Nephron (organoid): ENCODE data around the gene RNF181.

ENCODE experiments used
- H3K27ac Mint-ChIP-seq, 3 experiments: 2 replicates each; pipeline ENCODE4 v1.8.0; 2020; ENCODE audit warnings: mixed read lengths in 3 of 3, mild to moderate bottlenecking in 2 of 3, moderate library complexity in 1 of 3
- H3K27me3 Mint-ChIP-seq: 2 replicates; pipeline ENCODE4 v1.8.0; 2021; ENCODE audit warnings: low read depth, mild to moderate bottlenecking, moderate library complexity, mixed read lengths
- H3K36me3 Mint-ChIP-seq: 2 replicates; pipeline ENCODE4 v1.8.0; 2020; ENCODE audit warnings: low read depth, mixed read lengths
- H3K4me1 Mint-ChIP-seq: 2 replicates; pipeline ENCODE4 v1.8.0; 2020; ENCODE audit warnings: mixed read lengths
- H3K4me3 Mint-ChIP-seq, 3 experiments: 2 replicates each; pipeline ENCODE4 v1.8.0; 2020; ENCODE audit warnings: mild to moderate bottlenecking in 3 of 3, mixed read lengths in 3 of 3, moderate library complexity in 2 of 3
- H3K9me3 Mint-ChIP-seq: 2 replicates; pipeline ENCODE4 v1.8.0; 2020; ENCODE audit warnings: mixed read lengths
- TF ChIP-seq, protein P1 (sequence below), 3 experiments: fragments of 200-600 bp; sonication (generic); IDR thresholded peaks; one replicate each; pipeline ENCODE4 v1.5.0; 2021; ENCODE audit warnings: antibody characterized with exemption in 3 of 3; ENCODE audit not compliant: unreplicated experiment in 3 of 3

Gene RNF181

GRCh38 chr2:85584354-85584856 lies 11.1 kb upstream of the RNF181 start, which contains the start of gene VAMP5:
VAMP5 (plus strand) TSS chr2:85584431; CDS start chr2:85584491, 60 bp downstream.
- H3K36me3 Mint-ChIP-seq, result peaks cover 5% of the 10 kb centered on the region
- TF ChIP-seq, protein P1, sequence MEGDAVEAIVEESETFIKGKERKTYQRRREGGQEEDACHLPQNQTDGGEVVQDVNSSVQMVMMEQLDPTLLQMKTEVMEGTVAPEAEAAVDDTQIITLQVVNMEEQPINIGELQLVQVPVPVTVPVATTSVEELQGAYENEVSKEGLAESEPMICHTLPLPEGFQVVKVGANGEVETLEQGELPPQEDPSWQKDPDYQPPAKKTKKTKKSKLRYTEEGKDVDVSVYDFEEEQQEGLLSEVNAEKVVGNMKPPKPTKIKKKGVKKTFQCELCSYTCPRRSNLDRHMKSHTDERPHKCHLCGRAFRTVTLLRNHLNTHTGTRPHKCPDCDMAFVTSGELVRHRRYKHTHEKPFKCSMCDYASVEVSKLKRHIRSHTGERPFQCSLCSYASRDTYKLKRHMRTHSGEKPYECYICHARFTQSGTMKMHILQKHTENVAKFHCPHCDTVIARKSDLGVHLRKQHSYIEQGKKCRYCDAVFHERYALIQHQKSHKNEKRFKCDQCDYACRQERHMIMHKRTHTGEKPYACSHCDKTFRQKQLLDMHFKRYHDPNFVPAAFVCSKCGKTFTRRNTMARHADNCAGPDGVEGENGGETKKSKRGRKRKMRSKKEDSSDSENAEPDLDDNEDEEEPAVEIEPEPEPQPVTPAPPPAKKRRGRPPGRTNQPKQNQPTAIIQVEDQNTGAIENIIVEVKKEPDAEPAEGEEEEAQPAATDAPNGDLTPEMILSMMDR (IDR thresholded peaks at IDR 0.05; ENCODE audit: unreplicated experiment in 3 of 3), result no peak
- H3K4me3 Mint-ChIP-seq, result peak within 1 kb of the TSS in 2 of 3 experiments; percentile 25 to 27
- no peaks in the 10 kb centered on the region for H3K9me3 Mint-ChIP-seq
- H3K4me1 Mint-ChIP-seq, result peaks cover 41% of the 10 kb centered on the region
- no peaks in the 10 kb centered on the region for H3K27me3 Mint-ChIP-seq
- H3K27ac Mint-ChIP-seq, result peak within 1 kb of the TSS; percentile 62 to 95 (median 85)

- Mint-ChIP-seq H3K9me3 (no peaks in the 10 kb centered on the region), H3K27me3 (no peaks in the 10 kb centered on the region), H3K36me3 (peaks cover 5% of the 10 kb centered on the region), H3K27ac (peak overlapping the region; percentile 62 to 95 (median 85)), H3K4me1 (peaks cover 39% of the 10 kb centered on the region), H3K4me3 (peak overlapping the region in 2 of 3 experiments; percentile 25 to 27)
- TF ChIP-seq, protein P1 (IDR thresholded peaks at IDR 0.05; ENCODE audit: unreplicated experiment in 3 of 3), result no peak
These were observed 10.4 kb upstream of the RNF181 start for GRCh38 chr2:85584857-85585780.

- Mint-ChIP-seq H3K36me3 (peaks cover 5% of the 10 kb centered on the region), H3K9me3 (no peaks in the 10 kb centered on the region), H3K4me1 (peaks cover 42% of the 10 kb centered on the region), H3K4me3 (no peak overlapping the region), H3K27ac (peak overlapping the region; percentile 62 to 95 (median 85)), H3K27me3 (no peaks in the 10 kb centered on the region)
- TF ChIP-seq, protein P1 (IDR thresholded peaks at IDR 0.05; ENCODE audit: unreplicated experiment in 3 of 3), result no peak
These were observed 9.8 kb upstream of the RNF181 start for GRCh38 chr2:85585781-85586105.

DNA sequence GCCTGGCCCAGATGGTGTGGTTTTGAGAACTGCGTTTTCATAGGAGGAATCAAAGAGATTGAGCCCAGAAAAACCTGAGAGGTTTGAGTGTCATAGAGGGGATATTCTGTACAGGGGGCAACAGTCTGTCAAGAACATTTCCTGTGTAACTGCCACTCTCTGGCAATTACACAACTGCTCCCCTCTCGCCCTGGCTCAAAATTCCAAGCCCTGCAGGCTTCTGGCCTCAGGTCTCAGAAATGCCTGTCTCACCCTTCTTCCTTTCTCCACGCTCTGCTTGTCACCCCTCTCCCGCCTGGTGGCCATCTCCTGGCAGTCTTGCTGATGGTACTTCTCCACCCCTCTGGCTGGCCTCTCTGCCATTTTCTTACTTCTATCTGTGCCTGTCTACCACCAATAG lies 7.3 kb upstream of the RNF181 start:
- Mint-ChIP-seq H3K4me3 (no peak overlapping the region), H3K27me3 (no peaks in the 10 kb centered on the region)

GRCh38 chr2:85588645-85589044 lies 6.9 kb upstream of the RNF181 start:
- no peak overlapping the region for H3K4me3 Mint-ChIP-seq
- H3K27ac Mint-ChIP-seq, result peak overlapping the region; percentile 15 to 39 (median 18)
- no peaks in the 10 kb centered on the region for H3K9me3 Mint-ChIP-seq
- H3K27me3 Mint-ChIP-seq, result no peaks in the 10 kb centered on the region
- H3K4me1 Mint-ChIP-seq, result peaks cover 37% of the 10 kb centered on the region
- no peaks in the 10 kb centered on the region for H3K36me3 Mint-ChIP-seq
- TF ChIP-seq, protein P1 (IDR thresholded peaks at IDR 0.05; ENCODE audit: unreplicated experiment in 3 of 3), result no peak

More for the DNA sequence above, 7.3 kb upstream of the RNF181 start:
- TF ChIP-seq, protein P1 (IDR thresholded peaks at IDR 0.05; ENCODE audit: unreplicated experiment in 3 of 3), result no peak
- Mint-ChIP-seq H3K9me3 (no peaks in the 10 kb centered on the region), H3K4me1 (peaks cover 37% of the 10 kb centered on the region), H3K36me3 (no peaks in the 10 kb centered on the region), H3K27ac (peak overlapping the region; percentile 15 to 39 (median 18))
